A673 (cell line): Measurements from ENCODE around the gene TREML4. TPM values are rescaled to one million over a fixed set of nuclear protein-coding genes. Genes with fewer than 3 reads are reported as not detected.

Experiments used
- BruUV-seq: library from RNA; stranded (reverse); fragments of 400-500 nt; replicated peaks from 2 replicates; lab custom pipeline; 2021; lab: Mats Ljungman, UMichigan
- CTCF ChIA-PET: fragments of 300-600 bp; sonication (Branson Sonifier 250); formaldehyde crosslinking; loops from one replicate; lab custom pipeline; 2022; ENCODE audit warnings: antibody characterized with exemption; lab: Charles Lee
- POLR2A ChIA-PET: fragments of 300-600 bp; sonication (Branson Sonifier 250); formaldehyde crosslinking; loops from one replicate; lab custom pipeline; 2022; ENCODE audit warnings: antibody characterized with exemption; ENCODE audit not compliant: low non-redundant PET; lab: Charles Lee
- DNase-seq: peaks from one replicate; pipeline ENCODE4 v3.0.0-alpha.2; 2015; ENCODE audit warnings: low spot score
- H3K27ac ChIP-seq: fragments of 200-600 bp; sonication (generic); 2 replicates; pipeline ENCODE4 v1.5.1; 2016; ENCODE audit warnings: mixed run types, low read depth, mild to moderate bottlenecking, mixed read lengths, antibody characterized with exemption, low read length; ENCODE audit not compliant: poor library complexity, severe bottlenecking
- H3K27me3 ChIP-seq: fragments of 200-600 bp; sonication (generic); replicated peaks from 2 replicates; pipeline ENCODE4 v1.6.1; 2017; ENCODE audit warnings: mixed run types, low read depth, mild to moderate bottlenecking, mixed read lengths, antibody characterized with exemption, low read length; ENCODE audit not compliant: insufficient read depth, poor library complexity
- H3K36me3 ChIP-seq: fragments of 200-600 bp; sonication (generic); 2 replicates; pipeline ENCODE4 v1.6.1; 2016; ENCODE audit warnings: mixed run types, mild to moderate bottlenecking, mixed read lengths, antibody characterized with exemption, low read length; ENCODE audit not compliant: insufficient read depth, poor library complexity, severe bottlenecking
- H3K4me1 ChIP-seq: fragments of 200-600 bp; sonication (generic); 2 replicates; pipeline ENCODE4 v1.6.1; 2017; ENCODE audit warnings: mixed run types, mild to moderate bottlenecking, mixed read lengths, antibody characterized with exemption, low read length; ENCODE audit not compliant: insufficient read depth, poor library complexity, severe bottlenecking
- H3K4me3 ChIP-seq: fragments of 200-600 bp; sonication (generic); 2 replicates; pipeline ENCODE4 v1.5.1; 2016; ENCODE audit warnings: low read depth, mixed run types, mild to moderate bottlenecking, mixed read lengths, low read length; ENCODE audit not compliant: poor library complexity, severe bottlenecking
- H3K9me3 ChIP-seq: fragments of 200-600 bp; sonication (generic); 2 replicates; pipeline ENCODE4 v1.6.1; 2016; ENCODE audit warnings: mixed run types, low read depth, mild to moderate bottlenecking, mixed read lengths, antibody characterized with exemption, low read length; ENCODE audit not compliant: poor library complexity, severe bottlenecking
- EZH2 ChIP-seq: fragments of 200-600 bp; sonication (generic); IDR thresholded peaks from 2 replicates; pipeline ENCODE4 v1.6.1; 2017; ENCODE audit warnings: borderline replicate concordance, low read depth, mild to moderate bottlenecking, mixed read lengths, antibody characterized with exemption, low read length; ENCODE audit not compliant: poor library complexity, severe bottlenecking
- intact Hi-C: fragments of 100-400 bp; cut with micrococcal nuclease; formaldehyde crosslinking; loops from one replicate; pipeline ENCODE4 v1.10.0; 2022; ENCODE audit not compliant: unreplicated experiment
- total RNA-seq: library from RNA; stranded (reverse); gene quantifications from 2 replicates; pipeline ENCODE4 v1.2.3, GENCODE V29; 2021
- TF ChIP-seq, protein P1 (sequence below): fragments of 300-800, 200-600 bp; sonication (generic); conservative IDR thresholded peaks from 2 replicates; pipeline ENCODE4 v1.5.1; 2017; ENCODE audit warnings: low read depth, mild to moderate bottlenecking, antibody characterized with exemption, low read length, moderate library complexity, mixed read lengths

TREML4 gene
- total RNA-seq, 1 experiment from 2014 or later, result not detected

DNA sequence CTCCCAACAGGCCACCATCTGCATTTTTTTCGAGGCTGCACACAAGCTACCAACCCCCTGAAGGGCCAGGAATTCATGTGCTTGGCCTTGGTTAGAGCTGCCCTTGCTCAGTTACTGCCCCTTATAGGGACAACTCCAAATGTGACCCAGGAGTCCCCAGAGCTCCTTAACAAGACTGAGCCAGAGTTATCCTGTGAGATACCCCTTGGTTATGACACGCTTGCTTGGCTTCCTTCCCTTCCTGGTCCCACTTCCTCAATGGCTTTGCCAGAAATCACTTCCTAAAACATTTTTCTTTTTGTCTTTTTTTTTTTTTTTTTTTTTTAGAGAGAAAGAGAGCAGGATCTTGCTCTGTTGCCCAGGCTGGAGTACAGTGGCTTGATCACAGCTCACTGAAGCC, 49.5 kb downstream of the TREML4 start:
- no peaks in the 10 kb centered on the region for H3K4me1 ChIP-seq
- intact Hi-C loops, result no loop called here
- no TSS peak for BruUV-seq
- no peaks in the 10 kb centered on the region for H3K27me3 ChIP-seq
- TF ChIP-seq, protein P1, sequence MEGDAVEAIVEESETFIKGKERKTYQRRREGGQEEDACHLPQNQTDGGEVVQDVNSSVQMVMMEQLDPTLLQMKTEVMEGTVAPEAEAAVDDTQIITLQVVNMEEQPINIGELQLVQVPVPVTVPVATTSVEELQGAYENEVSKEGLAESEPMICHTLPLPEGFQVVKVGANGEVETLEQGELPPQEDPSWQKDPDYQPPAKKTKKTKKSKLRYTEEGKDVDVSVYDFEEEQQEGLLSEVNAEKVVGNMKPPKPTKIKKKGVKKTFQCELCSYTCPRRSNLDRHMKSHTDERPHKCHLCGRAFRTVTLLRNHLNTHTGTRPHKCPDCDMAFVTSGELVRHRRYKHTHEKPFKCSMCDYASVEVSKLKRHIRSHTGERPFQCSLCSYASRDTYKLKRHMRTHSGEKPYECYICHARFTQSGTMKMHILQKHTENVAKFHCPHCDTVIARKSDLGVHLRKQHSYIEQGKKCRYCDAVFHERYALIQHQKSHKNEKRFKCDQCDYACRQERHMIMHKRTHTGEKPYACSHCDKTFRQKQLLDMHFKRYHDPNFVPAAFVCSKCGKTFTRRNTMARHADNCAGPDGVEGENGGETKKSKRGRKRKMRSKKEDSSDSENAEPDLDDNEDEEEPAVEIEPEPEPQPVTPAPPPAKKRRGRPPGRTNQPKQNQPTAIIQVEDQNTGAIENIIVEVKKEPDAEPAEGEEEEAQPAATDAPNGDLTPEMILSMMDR, result no peak
- TF ChIP-seq EZH2, result no peak
- ChIA-PET POLR2A (no interaction called here), CTCF (interaction anchor here (0.5 to 0.7 kb wide), 4 partner anchors 20 to 404 kb away, joined by 5 to 9 read pairs (median 5); no protein-coding TSS in a partner anchor)
- DNase-seq, result no peak
- no peak overlapping the region for H3K27ac ChIP-seq
- H3K4me3 ChIP-seq, result no peak overlapping the region
- H3K36me3 ChIP-seq, result no peaks in the 10 kb centered on the region
- no peaks in the 10 kb centered on the region for H3K9me3 ChIP-seq

DNA sequence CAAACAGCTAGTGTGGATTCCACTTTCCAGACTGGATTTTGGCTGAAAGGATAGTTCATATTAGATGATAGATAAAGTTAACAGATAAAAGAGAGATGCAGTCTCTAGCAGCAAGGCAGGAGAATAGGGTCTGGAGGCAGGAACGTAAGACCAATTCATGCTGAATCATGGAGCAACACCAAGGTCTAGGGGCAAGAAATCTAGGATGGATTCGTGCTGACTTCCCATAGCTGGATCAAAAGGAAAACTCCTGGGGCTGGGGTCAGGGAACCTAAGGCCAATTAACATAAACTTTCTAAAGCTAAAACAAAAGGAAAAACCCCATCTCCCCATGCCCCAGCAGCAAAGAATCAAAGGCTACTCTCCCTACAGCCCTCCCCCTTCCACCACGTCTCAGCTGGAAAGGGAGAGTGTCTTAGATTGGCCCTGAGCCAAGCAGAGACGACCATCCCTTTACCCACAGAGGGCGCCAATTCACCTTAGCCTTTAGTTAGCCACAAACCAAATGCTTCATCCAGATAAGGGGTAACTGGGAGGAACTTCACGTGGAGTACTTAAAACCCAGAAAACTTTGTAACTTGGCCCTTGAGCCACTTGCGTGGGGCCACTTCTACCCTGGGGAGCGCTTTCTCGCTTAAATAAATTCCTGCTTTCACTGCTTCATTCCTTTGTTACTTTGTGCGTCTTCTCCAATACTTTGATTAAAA, 50.7 kb downstream of the TREML4 start:
- POLR2A ChIA-PET, result no interaction called here
- Histone ChIP-seq H3K36me3 (no peaks in the 10 kb centered on the region), H3K4me1 (no peaks in the 10 kb centered on the region), H3K4me3 (no peak overlapping the region), H3K27ac (no peak overlapping the region), H3K27me3 (no peaks in the 10 kb centered on the region), H3K9me3 (no peaks in the 10 kb centered on the region)
- intact Hi-C loops, result no loop called here
- CTCF ChIA-PET, result interaction anchor here (1.0 kb wide), 1 partner anchor 9 kb away, joined by 3 read pairs; no protein-coding TSS in a partner anchor
- peak; percentile 82 for DNase-seq
- BruUV-seq, result no TSS peak
- TF ChIP-seq, protein P1, result peak; percentile 69
- TF ChIP-seq EZH2, result no peak

GRCh38 chr6:41280381-41281057, 52.4 kb downstream of the TREML4 start:
- Histone ChIP-seq H3K4me1 (no peaks in the 10 kb centered on the region), H3K9me3 (no peaks in the 10 kb centered on the region), H3K36me3 (no peaks in the 10 kb centered on the region), H3K4me3 (no peak overlapping the region), H3K27me3 (no peaks in the 10 kb centered on the region), H3K27ac (no peak overlapping the region)
- intact Hi-C loops, result no loop called here
- BruUV-seq, result no TSS peak
- CTCF ChIA-PET, result no interaction called here
- DNase-seq, result no peak
- no peak for TF ChIP-seq EZH2
- TF ChIP-seq, protein P1, result no peak
- POLR2A ChIA-PET, result no interaction called here
